Lower lobe of right lung (tissue), 2 donors: Measurements from ENCODE around the gene SYS1. TPM values are rescaled to one million over a fixed set of nuclear protein-coding genes. Genes with fewer than 3 reads are reported as not detected.

Experiments
- ATAC-seq, 2 donors: fragments of 200-7000 bp; cut with Tn5 transposase; one replicate each; pipeline ENCODE4 v1.9.1; 2020 to 2022; ENCODE audit warnings: mild to moderate bottlenecking in 2 of 2, moderate library complexity in 2 of 2
- DNase-seq: peaks from one replicate; pipeline ENCODE4 v3.0.0-alpha.2; 2020
- H3K27ac ChIP-seq: fragments of 200-600 bp; one replicate; pipeline ENCODE4 v1.8.0; 2022
- H3K27me3 ChIP-seq: fragments of 200-600 bp; one replicate; pipeline ENCODE4 v1.8.0; 2022; ENCODE audit warnings: low read depth
- H3K36me3 ChIP-seq: fragments of 200-600 bp; one replicate; pipeline ENCODE4 v1.8.0; 2022; ENCODE audit warnings: mild to moderate bottlenecking
- H3K4me1 ChIP-seq: fragments of 200-600 bp; one replicate; pipeline ENCODE4 v1.8.0; 2022
- H3K4me3 ChIP-seq: fragments of 200-600 bp; one replicate; pipeline ENCODE4 v1.8.0; 2022; ENCODE audit warnings: mild to moderate bottlenecking
- H3K9me3 ChIP-seq: fragments of 200-600 bp; one replicate; pipeline ENCODE4 v1.8.0; 2022
- CTCF ChIP-seq: fragments of 200-600 bp; IDR thresholded peaks from one replicate; pipeline ENCODE4 v1.8.0; 2022; ENCODE audit warnings: antibody characterized with exemption, mild to moderate bottlenecking
- intact Hi-C: fragments of 100-400 bp; cut with DNase I; formaldehyde crosslinking; loops from one replicate; pipeline ENCODE4 v1.11.0; 2022
- total RNA-seq: library from RNA; stranded (reverse); fragmentation: NEBNext Ultra II Directional; extraction: Animal tissue kit (Norgen Biotek cat#: 25700); gene quantifications from one replicate; pipeline ENCODE4 v1.2.1, GENCODE V29; 2021
- donor health status: DM: no; HTN: yes; CAD: no; lungs with severe emphysema.

Gene SYS1
- total RNA-seq, 1 donor from 2014 or later = 69.3 TPM

- ATAC-seq (no peak), DNase-seq (no peak)
- H3K36me3 ChIP-seq = no peaks in the 10 kb centered on the region
- no peaks in the 10 kb centered on the region for H3K9me3 ChIP-seq
- H3K27me3 ChIP-seq = no peaks in the 10 kb centered on the region
- peaks cover 14% of the 10 kb centered on the region for H3K4me1 ChIP-seq
- no peak within 1 kb of the TSS for H3K4me3 ChIP-seq
- H3K27ac ChIP-seq = no peak within 1 kb of the TSS
- intact Hi-C loops = no loop called here
- TF ChIP-seq CTCF = no peak
These were observed 15.2 kb downstream of the SYS1 start, which contains the start of gene TP53TG5 for GRCh38 chr20:45378191-45378590. Gene TP53TG5 (minus strand): TSS chr20:45378325. CDS start chr20:45378236, 89 bp downstream.

GRCh38 chr20:45387274-45387673 is 24.3 kb downstream of the SYS1 start:
- TF ChIP-seq CTCF = no peak
- no peak for ATAC-seq
- intact Hi-C loops = loop anchor here (10.0 kb wide), 1 partner anchor 48 kb away; no protein-coding TSS in a partner anchor
- no peak overlapping the region for H3K27ac ChIP-seq
- H3K4me3 ChIP-seq = no peak overlapping the region
- no peaks in the 10 kb centered on the region for H3K27me3 ChIP-seq
- no peaks in the 10 kb centered on the region for H3K9me3 ChIP-seq
- H3K36me3 ChIP-seq = no peaks in the 10 kb centered on the region
- DNase-seq = no peak
- H3K4me1 ChIP-seq = no peaks in the 10 kb centered on the region

GRCh38 chr20:45390931-45391330 is 28.0 kb downstream of the SYS1 start:
- Histone ChIP-seq H3K4me1 (no peaks in the 10 kb centered on the region), H3K27ac (no peak overlapping the region), H3K4me3 (no peak overlapping the region), H3K36me3 (no peaks in the 10 kb centered on the region), H3K27me3 (no peaks in the 10 kb centered on the region), H3K9me3 (no peaks in the 10 kb centered on the region)
- intact Hi-C loops = no loop called here
- DNase-seq (no peak), ATAC-seq (no peak)
- no peak for TF ChIP-seq CTCF

DNA sequence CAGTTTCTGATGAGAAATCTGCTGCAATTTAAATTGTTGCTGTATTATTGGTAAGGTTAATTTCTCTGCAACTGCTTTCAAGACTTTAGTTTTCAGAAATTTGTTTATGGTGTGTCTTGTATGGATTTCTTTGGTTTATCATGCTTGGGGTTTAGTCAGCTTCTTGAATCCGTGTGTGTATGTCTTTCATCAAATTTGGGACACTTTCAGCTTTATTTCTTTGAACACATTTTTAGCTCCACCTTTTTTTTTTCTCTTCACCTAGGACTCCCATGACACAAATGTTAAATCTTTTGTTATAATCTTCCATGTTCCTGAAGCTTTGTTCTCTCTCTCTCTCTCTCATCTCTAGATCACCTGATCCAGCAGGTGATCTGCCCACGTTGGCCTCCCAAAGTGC is 28.6 kb downstream of the SYS1 start:
- DNase-seq = no peak
- Histone ChIP-seq H3K36me3 (no peaks in the 10 kb centered on the region), H3K9me3 (no peaks in the 10 kb centered on the region), H3K4me1 (no peaks in the 10 kb centered on the region), H3K27me3 (no peaks in the 10 kb centered on the region), H3K4me3 (no peak overlapping the region), H3K27ac (no peak overlapping the region)
- intact Hi-C loops = no loop called here
- no peak for ATAC-seq
- no peak for TF ChIP-seq CTCF

DNA sequence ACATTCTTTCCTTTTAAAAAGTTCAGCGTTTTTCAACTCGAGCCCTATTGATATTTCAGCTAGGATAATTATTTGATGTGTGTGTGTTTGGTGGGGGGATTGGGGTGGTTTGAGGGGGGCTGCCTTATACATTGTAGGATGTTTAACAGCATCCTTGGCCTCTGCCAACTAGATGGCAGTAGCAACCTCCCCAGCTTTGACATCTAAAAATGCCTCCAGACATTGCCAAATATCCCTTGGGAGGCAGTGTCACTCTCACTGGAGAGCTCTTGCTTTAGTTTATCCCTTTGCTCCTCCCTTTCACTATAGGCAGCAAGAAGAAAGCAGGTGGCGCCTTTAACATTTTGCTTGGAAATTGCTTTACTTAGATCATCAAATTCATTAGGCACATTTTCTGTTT is 29.8 kb downstream of the SYS1 start:
- ATAC-seq (no peak), DNase-seq (no peak)
- H3K27ac ChIP-seq = no peak overlapping the region
- no peaks in the 10 kb centered on the region for H3K27me3 ChIP-seq
- TF ChIP-seq CTCF = no peak
- no peak overlapping the region for H3K4me3 ChIP-seq
- H3K4me1 ChIP-seq = no peaks in the 10 kb centered on the region
- intact Hi-C loops = no loop called here
- H3K9me3 ChIP-seq = no peaks in the 10 kb centered on the region
- no peaks in the 10 kb centered on the region for H3K36me3 ChIP-seq
